ENCODE measurements around the gene GALNTL6. TPM values are rescaled to one million over a fixed set of nuclear protein-coding genes. Genes with fewer than 3 reads are reported as not detected.

The GALNTL6 gene
- total and polyA plus RNA-seq, 7 donors = 0.14 to 2.5 (median 0.42) TPM; not detected in 1

DNA sequence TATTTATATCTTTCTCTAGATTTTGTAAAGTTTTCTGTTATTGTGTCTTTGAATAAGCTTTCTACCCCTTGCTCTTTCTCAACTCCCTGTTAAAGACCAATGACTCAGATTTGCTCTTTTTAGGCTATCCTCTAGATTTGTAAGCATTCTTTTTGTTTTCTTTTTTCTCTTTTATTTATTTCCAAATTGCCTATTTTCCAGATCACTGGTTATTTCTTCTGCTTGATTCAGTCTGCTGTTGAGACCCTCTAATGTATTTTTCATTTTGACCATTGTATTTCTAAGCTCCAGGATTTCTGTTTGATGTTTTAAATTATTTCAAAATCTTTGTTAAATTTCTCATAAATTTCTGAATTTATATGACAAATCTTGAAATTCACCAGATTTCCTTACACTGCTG is 892.8 kb downstream of the GALNTL6 start:
- Histone ChIP-seq H3K4me3 (no peak overlapping the region), H3K27me3 (no peaks in the 10 kb centered on the region), H3K9me3 (peaks cover 3 to 11% (median 8%) of the 10 kb centered on the region in 4 donors), H3K4me1 (no peaks in the 10 kb centered on the region), H3K27ac (no peak overlapping the region), H3K36me3 (no peaks in the 10 kb centered on the region)
- TF ChIP-seq, protein P1, sequence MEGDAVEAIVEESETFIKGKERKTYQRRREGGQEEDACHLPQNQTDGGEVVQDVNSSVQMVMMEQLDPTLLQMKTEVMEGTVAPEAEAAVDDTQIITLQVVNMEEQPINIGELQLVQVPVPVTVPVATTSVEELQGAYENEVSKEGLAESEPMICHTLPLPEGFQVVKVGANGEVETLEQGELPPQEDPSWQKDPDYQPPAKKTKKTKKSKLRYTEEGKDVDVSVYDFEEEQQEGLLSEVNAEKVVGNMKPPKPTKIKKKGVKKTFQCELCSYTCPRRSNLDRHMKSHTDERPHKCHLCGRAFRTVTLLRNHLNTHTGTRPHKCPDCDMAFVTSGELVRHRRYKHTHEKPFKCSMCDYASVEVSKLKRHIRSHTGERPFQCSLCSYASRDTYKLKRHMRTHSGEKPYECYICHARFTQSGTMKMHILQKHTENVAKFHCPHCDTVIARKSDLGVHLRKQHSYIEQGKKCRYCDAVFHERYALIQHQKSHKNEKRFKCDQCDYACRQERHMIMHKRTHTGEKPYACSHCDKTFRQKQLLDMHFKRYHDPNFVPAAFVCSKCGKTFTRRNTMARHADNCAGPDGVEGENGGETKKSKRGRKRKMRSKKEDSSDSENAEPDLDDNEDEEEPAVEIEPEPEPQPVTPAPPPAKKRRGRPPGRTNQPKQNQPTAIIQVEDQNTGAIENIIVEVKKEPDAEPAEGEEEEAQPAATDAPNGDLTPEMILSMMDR (IDR thresholded peaks at IDR 0.05) = no peak
- TF ChIP-seq POLR2AphosphoS5 (IDR thresholded peaks at IDR 0.05) = no peak
- TF ChIP-seq EP300 (IDR thresholded peaks at IDR 0.05) = no peak
- TF ChIP-seq POLR2A (IDR thresholded peaks at IDR 0.05) = no peak
- DNase-seq = no peak
- intact Hi-C loops (cut with DNase I) = no loop called here

DNA sequence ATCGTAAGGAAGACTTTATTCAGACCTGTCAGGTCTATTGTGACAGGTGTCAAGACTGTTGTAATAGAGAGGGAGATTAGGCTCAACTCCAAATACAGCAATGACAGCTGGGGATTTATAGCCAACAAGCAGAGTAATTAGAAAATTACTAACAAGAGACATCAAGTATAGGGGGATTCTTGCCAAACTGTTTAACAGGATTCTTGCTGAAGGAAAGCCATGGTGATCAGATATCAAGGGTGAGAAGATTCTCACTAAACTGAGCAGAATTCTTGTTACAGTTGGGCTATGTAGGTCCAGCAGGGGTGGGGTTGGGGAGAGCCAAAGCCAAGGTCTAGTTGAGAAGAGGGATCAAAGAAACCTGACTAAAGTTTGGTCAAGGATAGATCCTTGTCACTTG is 894.4 kb downstream of the GALNTL6 start:
- Histone ChIP-seq H3K4me1 (no peaks in the 10 kb centered on the region), H3K4me3 (no peak overlapping the region), H3K27ac (no peak overlapping the region), H3K36me3 (no peaks in the 10 kb centered on the region), H3K27me3 (no peaks in the 10 kb centered on the region), H3K9me3 (peaks cover 3 to 11% (median 8%) of the 10 kb centered on the region in 4 donors)
- intact Hi-C loops (cut with DNase I) = no loop called here
- DNase-seq = no peak
- WGBS, 2 donors = 19 to 50% methylated on average over 1 of the region's 1 CpG
- no peak for TF ChIP-seq EP300 (IDR thresholded peaks at IDR 0.05)
- no peak for TF ChIP-seq POLR2AphosphoS5 (IDR thresholded peaks at IDR 0.05)

DNA sequence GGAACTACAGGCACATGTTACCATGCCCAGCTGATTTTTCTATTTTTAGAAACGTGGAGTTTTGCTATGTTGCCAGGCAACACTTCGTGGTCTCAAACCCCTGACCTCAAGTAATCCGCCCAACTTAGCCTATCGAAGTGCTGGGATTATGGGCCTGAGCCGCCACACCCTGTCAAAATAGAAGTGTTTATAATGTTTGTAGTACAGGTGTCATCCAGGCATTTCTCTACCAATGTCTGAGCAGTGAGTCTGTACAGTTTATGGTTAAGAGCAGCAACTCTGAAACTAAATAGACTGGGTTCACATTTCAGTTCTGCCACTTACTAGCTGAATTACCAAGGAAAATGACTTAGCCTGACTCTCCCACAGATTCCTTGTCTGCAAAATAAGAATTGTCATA is 895.0 kb downstream of the GALNTL6 start:
- Histone ChIP-seq H3K36me3 (no peaks in the 10 kb centered on the region), H3K9me3 (peaks cover 3 to 11% (median 8%) of the 10 kb centered on the region in 4 donors), H3K4me3 (no peak overlapping the region), H3K27ac (no peak overlapping the region), H3K4me1 (no peaks in the 10 kb centered on the region), H3K27me3 (no peaks in the 10 kb centered on the region)
- DNase-seq = no peak
- WGBS, 2 donors = 17 to 67% methylated on average over 5 of the region's 5 CpGs
- TF ChIP-seq, protein P1 (IDR thresholded peaks at IDR 0.05) = no peak
- no peak for TF ChIP-seq POLR2A (IDR thresholded peaks at IDR 0.05)
- TF ChIP-seq EP300 (IDR thresholded peaks at IDR 0.05) = no peak
- TF ChIP-seq POLR2AphosphoS5 (IDR thresholded peaks at IDR 0.05) = no peak
- intact Hi-C loops (cut with DNase I) = no loop called here

DNA sequence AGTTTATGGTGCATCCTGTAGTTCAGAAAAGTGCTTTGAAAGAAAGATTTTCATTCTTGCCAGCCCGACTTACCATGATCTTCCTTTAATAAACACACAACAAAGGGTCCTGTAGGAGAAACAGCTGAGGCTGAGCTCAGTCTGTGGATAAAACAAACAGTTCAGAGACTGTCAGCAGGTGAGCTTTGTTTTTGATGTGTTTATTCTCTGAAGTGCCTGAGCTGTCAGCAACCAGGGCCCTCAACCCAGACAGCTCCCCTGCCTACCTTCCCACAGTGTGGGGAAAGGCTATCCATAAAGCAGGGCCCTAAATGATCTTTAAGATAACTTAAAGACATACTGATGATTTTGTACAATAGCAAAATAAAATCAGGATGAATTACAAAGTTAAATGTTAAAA is 896.2 kb downstream of the GALNTL6 start:
- WGBS, 2 donors = 62 to 69% methylated on average over 1 of the region's 1 CpG

DNA sequence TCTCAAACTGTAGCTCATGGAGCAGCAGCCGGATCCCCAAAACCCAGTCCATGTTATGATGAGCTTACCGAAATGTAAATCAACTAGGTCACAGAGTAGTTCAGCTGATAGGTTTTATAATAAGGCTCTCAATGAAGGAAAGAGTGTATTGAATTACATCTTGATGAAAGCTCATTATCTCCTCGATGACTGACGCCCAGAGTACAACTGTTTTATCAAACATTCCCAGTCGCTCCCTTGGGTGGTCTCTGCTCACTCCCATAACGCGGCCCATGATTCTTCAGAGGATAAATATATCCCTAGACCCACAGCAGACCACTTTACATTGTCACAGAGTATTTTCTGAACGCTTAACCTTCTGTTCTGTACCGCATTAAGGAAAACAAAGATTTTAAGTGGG is 903.1 kb downstream of the GALNTL6 start:
- no peak for TF ChIP-seq EP300 (IDR thresholded peaks at IDR 0.05)
- TF ChIP-seq POLR2AphosphoS5 (IDR thresholded peaks at IDR 0.05) = no peak
- TF ChIP-seq, protein P1 (IDR thresholded peaks at IDR 0.05) = no peak
- TF ChIP-seq POLR2A (IDR thresholded peaks at IDR 0.05) = no peak
- Histone ChIP-seq H3K27ac (no peak overlapping the region), H3K4me3 (no peak overlapping the region), H3K4me1 (no peaks in the 10 kb centered on the region), H3K9me3 (peaks cover 0 to 2% (median 0%) of the 10 kb centered on the region in 4 donors), H3K27me3 (no peaks in the 10 kb centered on the region), H3K36me3 (no peaks in the 10 kb centered on the region)
- DNase-seq = no peak
- WGBS, 2 donors = 68 to 72% methylated on average over 9 of the region's 9 CpGs
- intact Hi-C loops (cut with DNase I) = no loop called here

More for the DNA sequence above, 896.2 kb downstream of the GALNTL6 start:
- H3K36me3 ChIP-seq = no peaks in the 10 kb centered on the region
- no peaks in the 10 kb centered on the region for H3K4me1 ChIP-seq
- H3K4me3 ChIP-seq = no peak overlapping the region
- intact Hi-C loops (cut with DNase I) = no loop called here
- H3K9me3 ChIP-seq = peaks cover 3 to 11% (median 8%) of the 10 kb centered on the region in 4 donors
- TF ChIP-seq EP300 (IDR thresholded peaks at IDR 0.05) (no peak), POLR2AphosphoS5 (IDR thresholded peaks at IDR 0.05) (no peak), POLR2A (IDR thresholded peaks at IDR 0.05) (no peak)
- TF ChIP-seq, protein P1 (IDR thresholded peaks at IDR 0.05) = no peak
- no peak overlapping the region for H3K27ac ChIP-seq
- no peaks in the 10 kb centered on the region for H3K27me3 ChIP-seq
- DNase-seq = no peak
